Astrocyte of the spinal cord (primary cell): ENCODE results near the gene MCRIP2.
A peak's percentile ranks its signal among the peaks of the same experiment; 100 is the strongest.
"Not testable (repeated sequence)": the region's sequence is repeated elsewhere in the genome, so short reads cannot be mapped to it uniquely, and the experiment has no call there.

Source experiments
- DNase-seq: peaks from one replicate; pipeline ENCODE4 v3.0.0; 2011; ENCODE audit warnings: low read depth, low spot score
- H3K4me3 ChIP-seq: 2 replicates; pipeline ENCODE4 v1.5.1; 2011; ENCODE audit warnings: low read depth, mild to moderate bottlenecking, low read length, moderate library complexity
- CTCF ChIP-seq: IDR thresholded peaks from 2 replicates; pipeline ENCODE4 v1.5.1; 2012; ENCODE audit warnings: low read depth, mild to moderate bottlenecking, low read length, inconsistent platforms
- in situ Hi-C: cut with HindIII; loops from 2 replicates; pipeline ENCODE4 v1.10.0; 2017; ENCODE audit warnings: low sequenced_read_pairs

The MCRIP2 gene

DNA sequence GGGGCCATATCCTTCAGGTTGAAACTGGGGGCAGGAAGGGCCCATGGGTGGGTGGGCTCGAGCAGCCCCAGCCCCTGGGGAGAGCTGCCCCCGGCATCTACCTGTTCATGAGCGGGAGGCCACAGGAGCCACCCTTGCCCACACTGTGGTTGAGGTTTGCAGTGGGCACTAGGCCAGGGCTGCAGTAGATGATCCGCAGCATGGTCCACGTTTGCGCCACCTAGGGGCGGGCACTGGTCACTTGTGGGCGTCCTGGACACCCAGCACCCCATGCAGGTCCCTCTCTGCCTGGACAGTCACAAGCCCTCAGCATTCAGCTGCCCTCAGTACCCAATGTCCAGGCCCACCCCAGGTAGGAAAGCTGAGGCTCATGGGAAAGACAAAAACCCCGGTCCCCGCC, 44.3 kb downstream of the MCRIP2 start:
- in situ Hi-C loops, result no loop called here
- H3K4me3 ChIP-seq, result no peak overlapping the region
- peak; percentile 57 for TF ChIP-seq CTCF
- peak; percentile 36 for DNase-seq

- in situ Hi-C loops, result no loop called here
- no peak for TF ChIP-seq CTCF
- no peak overlapping the region for H3K4me3 ChIP-seq
- DNase-seq, result no peak
These were observed 45.0 kb downstream of the MCRIP2 start for GRCh38 chr16:686459-687260.

GRCh38 chr16:687499-687898, 45.9 kb downstream of the MCRIP2 start:
- no peak for DNase-seq
- in situ Hi-C loops, result no loop called here
- no peak for TF ChIP-seq CTCF
- no peak overlapping the region for H3K4me3 ChIP-seq

- TF ChIP-seq CTCF, result no peak
- in situ Hi-C loops, result no loop called here
- no peak for DNase-seq
These were observed 47.7 kb downstream of the MCRIP2 start for GRCh38 chr16:689175-689897.

GRCh38 chr16:691242-691641, 49.6 kb downstream of the MCRIP2 start:
- H3K4me3 ChIP-seq, DNase-seq, in situ Hi-C loops: not testable (repeated sequence)

More at GRCh38 chr16:689175-689897, 47.7 kb downstream of the MCRIP2 start:
- peak overlapping the region; percentile 89 for H3K4me3 ChIP-seq

- no peak for TF ChIP-seq CTCF
- no peak for DNase-seq
- H3K4me3 ChIP-seq, result no peak overlapping the region
- in situ Hi-C loops, result no loop called here
These were observed 50.9 kb downstream of the MCRIP2 start for GRCh38 chr16:692356-693108.
